Measurements from ENCODE around the gene ASXL2. TPM values are rescaled to one million over a fixed set of nuclear protein-coding genes. Genes with fewer than 3 reads are reported as not detected.

Gene ASXL2
- 39.3 TPM for total RNA-seq
- long read RNA-seq, partial matches to known transcripts, result 1 of 12 reads
- long read RNA-seq, other reads (novel, unspliced or antisense), result 11 of 12 reads

- DNase-seq (peak; percentile 99), ATAC-seq (peak; percentile 99)
- intact Hi-C loops (cut with DNase I), result no loop called here
- H3K27me3 ChIP-seq (ENCODE audit: low read depth), result peaks cover 7% of the 10 kb centered on the region
- peak within 1 kb of the TSS; percentile 94 for H3K27ac ChIP-seq
- peaks cover 6% of the 10 kb centered on the region for H3K36me3 ChIP-seq
- H3K4me3 ChIP-seq, result peak within 1 kb of the TSS; percentile 100
- H3K9me3 ChIP-seq, result no peaks in the 10 kb centered on the region
- TF ChIP-seq, protein P1, sequence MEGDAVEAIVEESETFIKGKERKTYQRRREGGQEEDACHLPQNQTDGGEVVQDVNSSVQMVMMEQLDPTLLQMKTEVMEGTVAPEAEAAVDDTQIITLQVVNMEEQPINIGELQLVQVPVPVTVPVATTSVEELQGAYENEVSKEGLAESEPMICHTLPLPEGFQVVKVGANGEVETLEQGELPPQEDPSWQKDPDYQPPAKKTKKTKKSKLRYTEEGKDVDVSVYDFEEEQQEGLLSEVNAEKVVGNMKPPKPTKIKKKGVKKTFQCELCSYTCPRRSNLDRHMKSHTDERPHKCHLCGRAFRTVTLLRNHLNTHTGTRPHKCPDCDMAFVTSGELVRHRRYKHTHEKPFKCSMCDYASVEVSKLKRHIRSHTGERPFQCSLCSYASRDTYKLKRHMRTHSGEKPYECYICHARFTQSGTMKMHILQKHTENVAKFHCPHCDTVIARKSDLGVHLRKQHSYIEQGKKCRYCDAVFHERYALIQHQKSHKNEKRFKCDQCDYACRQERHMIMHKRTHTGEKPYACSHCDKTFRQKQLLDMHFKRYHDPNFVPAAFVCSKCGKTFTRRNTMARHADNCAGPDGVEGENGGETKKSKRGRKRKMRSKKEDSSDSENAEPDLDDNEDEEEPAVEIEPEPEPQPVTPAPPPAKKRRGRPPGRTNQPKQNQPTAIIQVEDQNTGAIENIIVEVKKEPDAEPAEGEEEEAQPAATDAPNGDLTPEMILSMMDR (IDR thresholded peaks at IDR 0.05), result no peak
- peaks cover 18% of the 10 kb centered on the region for H3K4me1 ChIP-seq
Observed at GRCh38 chr2:25878361-25879132, at the start of gene ASXL2. Gene ASXL2 (minus strand): TSS chr2:25878487. CDS start chr2:25878222, 265 bp downstream.

- Histone ChIP-seq H3K4me1 (no peaks in the 10 kb centered on the region), H3K36me3 (peaks cover 11% of the 10 kb centered on the region), H3K9me3 (no peaks in the 10 kb centered on the region), H3K27ac (no peak overlapping the region), H3K27me3 (ENCODE audit: low read depth) (no peaks in the 10 kb centered on the region), H3K4me3 (no peak overlapping the region)
- DNase-seq (no peak), ATAC-seq (no peak)
- intact Hi-C loops (cut with DNase I), result no loop called here
- TF ChIP-seq, protein P1 (IDR thresholded peaks at IDR 0.05), result no peak
Observed at GRCh38 chr2:25926984-25927756, 48.9 kb upstream of the ASXL2 start.

GRCh38 chr2:25922501-25922900 lies 44.2 kb upstream of the ASXL2 start:
- H3K27me3 ChIP-seq (ENCODE audit: low read depth), result no peaks in the 10 kb centered on the region
- intact Hi-C loops (cut with DNase I), result no loop called here
- TF ChIP-seq, protein P1 (IDR thresholded peaks at IDR 0.05), result no peak
- ATAC-seq (no peak), DNase-seq (no peak)
- H3K27ac ChIP-seq, result no peak overlapping the region
- no peaks in the 10 kb centered on the region for H3K36me3 ChIP-seq
- H3K4me1 ChIP-seq, result no peaks in the 10 kb centered on the region
- H3K4me3 ChIP-seq, result no peak overlapping the region
- H3K9me3 ChIP-seq, result no peaks in the 10 kb centered on the region

DNA sequence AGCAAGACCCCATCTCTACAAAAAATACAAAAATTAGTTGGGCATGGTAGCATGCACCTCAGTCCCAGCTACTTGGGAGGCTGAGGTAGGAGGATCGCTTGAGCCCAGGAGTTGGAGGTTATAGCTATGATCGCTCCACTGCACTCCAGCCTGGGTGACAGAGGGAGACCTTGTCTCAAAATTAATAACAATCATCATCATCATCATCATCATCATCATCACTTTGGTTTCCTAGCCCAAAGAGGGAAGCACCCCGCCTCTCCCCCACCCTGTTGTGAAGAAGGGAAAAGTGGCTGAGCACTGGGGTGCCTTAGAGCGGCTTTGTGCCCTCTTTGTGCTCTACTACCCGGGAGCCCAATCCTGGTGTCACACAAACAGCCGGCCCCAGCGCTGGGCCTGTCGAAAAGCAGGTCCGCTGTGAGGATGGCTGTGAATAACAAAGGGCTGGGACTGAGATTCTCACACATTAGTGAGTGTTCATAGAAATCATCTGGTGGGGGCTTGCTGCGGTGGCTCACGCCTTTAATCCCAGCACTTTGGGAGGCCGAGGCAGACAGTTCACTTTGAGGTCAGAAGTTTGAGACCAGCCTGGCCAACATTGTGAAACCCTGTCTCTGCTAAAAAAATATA lies 42.6 kb upstream of the ASXL2 start:
- Histone ChIP-seq H3K27me3 (ENCODE audit: low read depth) (no peaks in the 10 kb centered on the region), H3K4me1 (no peaks in the 10 kb centered on the region), H3K4me3 (no peak overlapping the region), H3K27ac (no peak overlapping the region), H3K36me3 (no peaks in the 10 kb centered on the region), H3K9me3 (no peaks in the 10 kb centered on the region)
- DNase-seq (no peak), ATAC-seq (no peak)
- intact Hi-C loops (cut with DNase I), result no loop called here
- TF ChIP-seq, protein P1 (IDR thresholded peaks at IDR 0.05), result no peak

DNA sequence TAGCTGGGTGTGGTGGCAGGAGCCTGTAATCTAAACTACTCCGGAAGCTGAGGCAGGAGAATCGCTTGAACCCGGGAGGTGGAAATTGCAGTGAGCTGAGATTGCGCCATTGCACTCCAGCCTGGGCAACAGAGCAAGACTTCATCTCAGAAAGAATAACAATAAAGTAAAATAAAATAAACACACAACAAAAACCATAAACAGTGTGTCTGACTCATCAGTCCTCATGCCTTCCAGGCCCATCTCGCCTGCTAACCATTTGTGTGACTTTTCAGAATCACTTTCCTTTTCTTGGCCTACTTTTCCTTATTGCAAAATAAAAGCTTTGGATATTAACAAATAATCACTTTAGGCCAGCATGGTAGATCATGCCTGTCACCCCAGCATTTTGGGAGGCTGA lies 42.0 kb upstream of the ASXL2 start:
- no peak for ATAC-seq
- no peaks in the 10 kb centered on the region for H3K4me1 ChIP-seq
- no peaks in the 10 kb centered on the region for H3K36me3 ChIP-seq
- no peak for DNase-seq
- TF ChIP-seq, protein P1 (IDR thresholded peaks at IDR 0.05), result no peak
- H3K9me3 ChIP-seq, result no peaks in the 10 kb centered on the region
- intact Hi-C loops (cut with DNase I), result no loop called here
- H3K4me3 ChIP-seq, result no peak overlapping the region
- H3K27ac ChIP-seq, result no peak overlapping the region
- H3K27me3 ChIP-seq (ENCODE audit: low read depth), result no peaks in the 10 kb centered on the region
